Colon (tissue), 2 donors: Measurements from ENCODE around the gene CDH12.
"Not testable (repeated sequence)": the region's sequence is repeated elsewhere in the genome, so short reads cannot be mapped to it uniquely, and the experiment has no call there.

ENCODE experiments used
- FAIRE-seq: peaks from 2 replicates; lab custom pipeline; 2012; peaks lifted over from hg19 to GRCh38; lab: Jason Lieb, UNC
- donor health status: control.
- donor health status: control.

Gene CDH12

DNA sequence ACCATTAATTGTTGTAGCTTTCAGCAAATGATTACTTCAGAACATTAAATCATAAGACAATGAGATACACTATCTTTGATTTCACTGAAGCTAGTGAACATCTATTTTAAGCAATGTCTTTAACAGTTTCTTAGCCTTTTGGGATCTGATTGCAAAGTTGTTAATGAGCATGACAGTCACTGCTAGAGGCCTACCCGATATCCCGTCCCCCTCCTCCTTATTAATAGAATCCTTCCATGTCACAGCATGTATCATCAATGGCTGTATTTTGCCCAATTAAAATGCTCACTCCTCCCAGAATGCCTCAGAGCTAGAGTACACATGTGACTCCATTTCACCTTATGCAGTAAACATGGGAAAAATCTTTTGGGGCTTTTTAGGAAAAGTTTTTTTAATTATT is 852.0 kb downstream of the CDH12 start:
- not testable (repeated sequence) for FAIRE-seq

DNA sequence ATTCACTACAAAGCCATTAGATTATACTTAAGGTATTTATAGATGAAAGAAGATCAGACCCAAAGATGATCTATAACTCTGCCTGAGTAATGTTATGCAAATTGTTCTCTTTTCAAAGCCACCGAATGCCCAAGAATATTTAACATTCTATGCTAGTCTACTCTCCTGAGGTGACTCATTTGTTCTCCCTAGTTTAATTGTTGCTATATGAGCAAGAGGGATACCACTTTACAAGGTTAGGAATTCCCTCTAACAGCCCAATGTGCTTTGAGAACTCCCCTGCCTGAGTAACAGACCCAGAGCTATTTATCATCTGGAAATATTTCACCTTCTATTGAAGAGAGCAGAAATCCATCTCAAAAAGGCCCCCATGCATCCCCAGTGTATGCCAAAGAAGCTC is 867.3 kb downstream of the CDH12 start:
- not testable (repeated sequence) for FAIRE-seq

- FAIRE-seq, result not testable (repeated sequence)
These were observed 901.6 kb downstream of the CDH12 start for GRCh38 chr5:21951571-21951970.

GRCh38 chr5:21931116-21931515 is 922.0 kb downstream of the CDH12 start:
- FAIRE-seq, result no peak

DNA sequence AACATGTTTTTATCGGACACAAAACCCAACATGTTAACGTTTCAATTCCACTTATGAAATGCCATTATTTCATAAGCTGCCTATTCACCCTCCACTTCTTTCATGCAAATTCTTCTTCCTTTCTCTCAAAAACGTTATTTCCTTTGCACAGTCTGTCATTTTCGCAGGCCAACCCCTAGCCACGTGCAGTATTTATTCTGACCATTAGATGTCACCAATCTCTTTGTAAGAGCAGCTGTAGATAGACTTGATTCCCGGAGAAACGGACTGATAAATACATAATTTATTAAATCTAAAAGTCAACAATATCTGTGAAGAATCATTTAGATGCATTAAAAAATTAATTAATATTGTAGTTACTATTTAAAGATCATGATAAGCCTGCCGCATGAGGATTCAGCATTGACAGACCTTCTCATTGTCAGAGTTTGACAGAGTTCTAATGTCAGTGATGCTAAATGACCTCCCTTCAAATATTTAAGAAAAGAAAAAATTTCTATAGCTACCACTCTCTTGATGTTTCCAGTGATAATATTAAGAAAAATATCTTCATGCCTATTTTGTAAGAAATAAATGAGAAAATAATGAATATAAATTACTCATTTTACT is 933.6 kb downstream of the CDH12 start:
- no peak for FAIRE-seq

GRCh38 chr5:21918451-21918850 is 934.7 kb downstream of the CDH12 start:
- FAIRE-seq, result no peak

GRCh38 chr5:21910731-21911130 is 942.4 kb downstream of the CDH12 start:
- no peak for FAIRE-seq

DNA sequence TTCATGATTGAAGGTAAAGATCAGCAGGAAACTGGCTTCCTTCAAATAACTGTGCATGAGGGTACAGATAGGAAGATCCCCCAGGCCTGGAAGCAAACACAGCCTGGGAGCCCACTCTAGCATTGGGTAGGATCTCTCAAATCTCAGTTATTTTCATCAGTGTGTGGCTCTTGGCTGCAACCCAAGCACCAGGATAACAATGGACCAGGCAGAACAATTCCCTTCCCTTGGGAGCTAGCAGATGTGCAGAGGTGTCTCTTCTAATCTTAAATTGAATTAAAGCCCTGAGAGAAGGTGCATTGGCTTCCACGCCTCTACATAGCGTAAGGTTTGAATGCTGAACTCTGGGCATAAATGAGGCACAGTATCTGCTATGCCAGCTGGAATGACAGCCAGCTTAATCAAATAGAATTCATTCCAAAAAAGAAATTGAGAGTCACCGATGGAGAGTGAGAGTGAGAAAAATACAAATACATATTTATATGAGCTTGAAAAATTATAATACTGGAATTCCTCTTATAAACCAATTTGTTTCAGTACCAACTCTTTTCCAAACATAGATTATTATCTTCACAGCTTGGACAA is 957.3 kb downstream of the CDH12 start:
- no peak for FAIRE-seq

DNA sequence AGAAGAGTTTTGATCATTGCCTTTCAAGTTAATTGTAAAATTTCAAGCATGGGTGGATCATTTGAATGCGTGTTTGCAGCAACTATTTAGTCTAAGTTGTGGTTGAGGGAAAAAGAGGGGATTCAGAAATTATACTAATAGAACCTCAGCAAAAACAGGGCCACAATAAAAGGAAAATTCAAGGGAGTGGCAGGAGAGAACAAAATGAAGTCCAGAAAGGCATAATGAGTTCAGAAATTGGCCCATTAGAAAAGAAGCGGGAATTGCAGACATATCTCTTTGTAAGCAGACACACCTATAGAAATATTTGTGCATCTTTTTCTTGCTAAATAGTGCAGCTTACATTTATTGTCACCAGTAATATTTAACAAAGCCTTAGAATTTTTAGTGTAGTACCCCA is 960.0 kb downstream of the CDH12 start:
- FAIRE-seq, result no peak

- no peak for FAIRE-seq
These were observed 963.6 kb downstream of the CDH12 start for GRCh38 chr5:21889581-21889980.

DNA sequence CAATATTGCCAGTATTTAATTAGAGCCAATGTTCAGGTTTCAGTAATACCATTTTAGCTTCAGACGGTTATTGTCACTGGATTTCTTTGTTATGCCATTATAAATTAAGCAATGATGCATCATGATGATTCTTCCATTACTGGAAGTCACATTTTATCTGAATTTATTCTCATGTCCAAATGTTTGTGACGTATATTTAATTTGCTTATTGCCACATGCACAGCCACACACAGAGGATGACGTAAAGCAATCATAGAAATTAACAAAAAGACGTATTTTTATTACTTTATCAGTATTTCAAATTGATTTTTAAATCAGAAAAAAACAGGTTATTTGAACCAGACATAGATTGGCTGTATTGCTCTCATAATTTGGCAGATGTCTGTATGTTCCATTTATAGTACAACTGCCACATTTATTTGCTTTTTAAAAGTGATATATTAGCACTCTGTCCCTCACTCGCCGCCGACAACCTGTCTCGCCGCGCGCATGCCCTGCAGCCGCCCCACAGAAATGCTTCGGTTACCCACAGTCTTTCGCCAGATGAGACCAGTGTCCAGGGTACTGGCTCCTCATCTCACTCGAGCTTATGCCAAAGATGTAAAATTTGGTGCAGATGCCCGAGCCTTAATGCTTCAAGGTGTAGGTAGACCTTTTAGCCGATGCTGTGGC is 970.9 kb downstream of the CDH12 start:
- FAIRE-seq, result no peak

GRCh38 chr5:21880164-21880563 is 973.0 kb downstream of the CDH12 start:
- FAIRE-seq, result no peak

DNA sequence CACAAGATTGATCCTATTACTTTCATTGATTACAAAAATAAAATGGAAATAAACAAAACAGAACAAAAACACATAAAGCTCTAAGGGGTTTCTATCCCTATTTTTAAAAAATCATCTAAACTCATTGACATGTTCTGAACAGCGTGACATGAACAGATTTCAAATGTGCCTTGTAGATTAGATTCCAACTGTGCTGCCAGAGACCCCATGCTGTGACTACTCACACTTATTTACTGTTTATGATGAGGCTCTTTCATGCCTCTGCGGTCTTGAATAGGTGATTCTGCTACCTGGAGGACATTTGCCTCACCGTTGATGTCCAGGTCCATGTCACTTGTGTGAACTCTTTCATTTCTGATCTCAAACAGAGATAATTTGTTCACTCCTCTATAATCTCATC is 990.2 kb downstream of the CDH12 start:
- no peak for FAIRE-seq

DNA sequence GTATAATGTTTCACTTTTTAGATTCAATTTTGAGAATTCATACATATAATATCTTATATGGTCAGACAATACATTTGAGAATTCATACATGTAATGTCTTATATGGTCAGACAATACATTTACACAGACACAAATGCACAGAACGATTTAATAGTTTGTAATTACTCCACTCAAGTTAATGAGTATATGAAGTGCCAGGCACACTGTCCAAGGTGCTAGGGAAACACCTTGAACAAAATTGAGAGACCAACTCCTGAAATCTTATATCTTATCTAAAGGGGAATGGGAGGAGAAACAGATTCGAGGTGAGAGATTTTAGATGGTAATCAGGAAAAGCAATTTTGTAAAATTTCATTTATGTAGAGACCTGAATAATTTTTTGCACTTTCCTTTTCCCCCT is 994.7 kb downstream of the CDH12 start:
- no peak for FAIRE-seq

- no peak for FAIRE-seq
These were observed 996.2 kb downstream of the CDH12 start for GRCh38 chr5:21856987-21857386.

GRCh38 chr5:21847300-21847699 is 1005.8 kb downstream of the CDH12 start:
- no peak for FAIRE-seq

DNA sequence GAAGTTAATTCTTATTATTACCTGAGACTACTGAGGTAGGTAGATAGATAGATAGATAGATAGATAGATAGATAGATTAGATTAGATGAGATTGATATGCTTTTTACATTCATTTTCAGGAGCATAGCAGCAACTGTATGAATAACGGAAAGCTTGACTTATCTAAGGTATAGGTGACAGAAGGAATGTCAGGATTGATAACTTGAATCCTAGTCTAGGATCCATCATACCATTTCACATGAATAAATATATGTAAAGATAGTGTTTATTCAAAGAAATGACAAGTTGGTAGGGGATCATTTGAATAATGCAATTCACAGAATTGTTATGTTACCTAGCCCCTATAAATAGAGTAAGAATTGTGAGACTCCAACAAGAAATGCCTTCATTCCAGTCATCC is 1008.2 kb downstream of the CDH12 start:
- FAIRE-seq, result no peak

- no peak for FAIRE-seq
These were observed 1018.3 kb downstream of the CDH12 start for GRCh38 chr5:21834863-21835262.

- FAIRE-seq, result no peak
These were observed 1021.9 kb downstream of the CDH12 start for GRCh38 chr5:21831145-21831787.

DNA sequence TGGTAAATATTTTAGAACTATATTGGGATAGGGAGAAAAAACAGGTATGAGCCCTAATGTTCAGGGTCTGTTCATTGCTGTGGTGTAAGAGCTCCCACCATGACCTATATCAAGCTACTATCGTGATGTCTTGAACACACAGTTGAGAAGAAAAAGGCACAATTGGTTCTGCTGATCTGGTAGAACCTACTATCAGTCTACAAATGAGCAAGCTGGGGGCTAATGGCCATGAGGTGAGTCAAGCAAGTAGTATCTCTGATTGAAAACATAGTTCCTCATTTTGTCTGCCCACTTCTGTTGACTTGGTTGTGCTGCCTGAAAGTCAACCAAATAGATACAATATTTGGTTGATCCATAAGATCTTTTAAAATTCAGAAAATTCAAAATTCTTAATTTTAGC is 1026.3 kb downstream of the CDH12 start:
- no peak for FAIRE-seq

GRCh38 chr5:21823588-21823987 is 1029.6 kb downstream of the CDH12 start:
- FAIRE-seq, result no peak

GRCh38 chr5:21823076-21823574 is 1030.0 kb downstream of the CDH12 start:
- no peak for FAIRE-seq

DNA sequence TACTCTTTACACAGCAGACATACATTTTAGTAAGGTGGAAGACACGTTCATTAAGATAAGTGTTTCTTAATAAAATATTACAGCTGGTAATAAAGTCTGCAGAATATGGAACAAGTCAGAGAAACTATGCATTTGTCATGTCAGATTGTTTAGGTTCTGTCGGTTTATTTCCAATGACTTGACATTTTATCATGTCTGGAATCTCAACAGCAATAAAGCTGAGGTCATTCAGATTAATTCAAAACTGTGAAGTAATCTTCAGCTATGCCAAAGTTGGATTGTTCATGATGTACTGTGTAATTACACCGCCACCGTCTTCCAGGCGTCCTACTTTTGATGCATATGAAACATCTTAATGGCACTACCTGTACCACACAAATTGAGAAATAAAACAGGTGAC is 1032.6 kb downstream of the CDH12 start:
- no peak for FAIRE-seq
